Upper lobe of left lung (tissue), 4 donors: ENCODE measurements around the gene FLRT3.

Experiments
- POLR2A ChIP-seq, 4 donors: fragments of 450-650 bp; IDR thresholded peaks; one replicate each; pipeline ENCODE4 v1.5.1; 2016 to 2017; ENCODE audit warnings: antibody characterized with exemption in 4 of 4, mild to moderate bottlenecking in 2 of 4
- TF ChIP-seq, protein P1 (sequence below), 6 experiments: fragments of 450-650 bp in 4 of 6; fragments of 200-600 bp in 2 of 6; sonication (generic) in 2 of 6; IDR thresholded peaks; one replicate each; pipeline ENCODE4 v1.5.1; 2016 to 2019; ENCODE audit warnings: antibody characterized with exemption in 6 of 6

DNA sequence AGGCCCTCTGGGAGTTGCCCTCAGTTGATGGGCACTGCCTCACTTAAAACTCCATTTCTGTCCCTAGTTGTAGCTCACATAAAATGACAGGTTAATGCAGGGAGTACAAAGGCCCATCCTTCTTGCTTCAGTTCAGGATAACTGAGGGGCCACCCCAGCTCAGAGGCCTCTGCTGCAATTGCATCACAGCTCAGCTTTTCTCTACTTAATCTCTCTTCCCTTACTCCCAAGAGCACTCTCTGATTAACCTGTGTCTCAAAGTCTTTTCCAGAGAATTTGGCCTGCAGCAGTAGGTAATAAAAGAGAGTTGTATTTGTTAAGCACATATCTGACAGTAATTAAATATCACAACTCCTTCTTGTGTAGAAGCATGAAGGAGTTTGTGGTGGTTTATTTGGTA is 40.9 kb upstream of the FLRT3 start:
- TF ChIP-seq, protein P1, sequence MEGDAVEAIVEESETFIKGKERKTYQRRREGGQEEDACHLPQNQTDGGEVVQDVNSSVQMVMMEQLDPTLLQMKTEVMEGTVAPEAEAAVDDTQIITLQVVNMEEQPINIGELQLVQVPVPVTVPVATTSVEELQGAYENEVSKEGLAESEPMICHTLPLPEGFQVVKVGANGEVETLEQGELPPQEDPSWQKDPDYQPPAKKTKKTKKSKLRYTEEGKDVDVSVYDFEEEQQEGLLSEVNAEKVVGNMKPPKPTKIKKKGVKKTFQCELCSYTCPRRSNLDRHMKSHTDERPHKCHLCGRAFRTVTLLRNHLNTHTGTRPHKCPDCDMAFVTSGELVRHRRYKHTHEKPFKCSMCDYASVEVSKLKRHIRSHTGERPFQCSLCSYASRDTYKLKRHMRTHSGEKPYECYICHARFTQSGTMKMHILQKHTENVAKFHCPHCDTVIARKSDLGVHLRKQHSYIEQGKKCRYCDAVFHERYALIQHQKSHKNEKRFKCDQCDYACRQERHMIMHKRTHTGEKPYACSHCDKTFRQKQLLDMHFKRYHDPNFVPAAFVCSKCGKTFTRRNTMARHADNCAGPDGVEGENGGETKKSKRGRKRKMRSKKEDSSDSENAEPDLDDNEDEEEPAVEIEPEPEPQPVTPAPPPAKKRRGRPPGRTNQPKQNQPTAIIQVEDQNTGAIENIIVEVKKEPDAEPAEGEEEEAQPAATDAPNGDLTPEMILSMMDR (IDR thresholded peaks at IDR 0.05) = no peak
- no peak for TF ChIP-seq POLR2A (IDR thresholded peaks at IDR 0.05)
